HUES64 (cell line): ENCODE data around the gene CABLES2.

ENCODE experiments used
- H3K27ac ChIP-seq: 2 replicates; pipeline ENCODE4 v1.7.0; 2013; ENCODE audit warnings: low read depth, low read length, inconsistent platforms
- H3K27me3 ChIP-seq: 2 replicates; pipeline ENCODE4 v1.6.1; 2013; ENCODE audit warnings: mild to moderate bottlenecking, low read length; ENCODE audit not compliant: insufficient read depth
- H3K36me3 ChIP-seq: 2 replicates; pipeline ENCODE4 v1.6.1; 2013; ENCODE audit warnings: mild to moderate bottlenecking, low read length; ENCODE audit not compliant: insufficient read depth
- H3K4me1 ChIP-seq: 2 replicates; pipeline ENCODE4 v1.6.1; 2013; ENCODE audit warnings: mild to moderate bottlenecking, low read length, moderate library complexity; ENCODE audit not compliant: insufficient read depth
- H3K4me3 ChIP-seq: 2 replicates; pipeline ENCODE4 v1.5.1; 2013; ENCODE audit warnings: mild to moderate bottlenecking, low read length, moderate library complexity
- H3K9ac ChIP-seq: 2 replicates; pipeline ENCODE4 v1.6.1; 2013; ENCODE audit warnings: mild to moderate bottlenecking, low read depth, low read length
- H3K9me3 ChIP-seq: 2 replicates; pipeline ENCODE4 v1.6.1; 2013; ENCODE audit warnings: low read depth, low read length; ENCODE audit not compliant: insufficient read depth
- WGBS: fragments of 150-250, 120-280 bp; methylation state at CpG from one replicate; pipeline ENCODE4 v1.1.7; 2013; ENCODE audit warnings: missing lambda C conversion rate; 5-methylcytosine and 5-hydroxymethylcytosine counted together

CABLES2 gene

GRCh38 chr20:62347151-62347404 is 60.0 kb downstream of the CABLES2 start:
- 95% methylated on average over 10 of the region's 10 CpGs for WGBS
- H3K36me3 ChIP-seq, result peaks cover 86% of the 10 kb centered on the region
- no peaks in the 10 kb centered on the region for H3K4me1 ChIP-seq
- no peaks in the 10 kb centered on the region for H3K27me3 ChIP-seq
- no peak overlapping the region for H3K4me3 ChIP-seq
- peaks cover 4% of the 10 kb centered on the region; the same call in 1 of the 2 replicates for H3K9me3 ChIP-seq
- no peak overlapping the region for H3K27ac ChIP-seq
- no peak overlapping the region for H3K9ac ChIP-seq

GRCh38 chr20:62346398-62347150 is 60.5 kb downstream of the CABLES2 start:
- 96% methylated on average over 34 of the region's 34 CpGs for WGBS
- Histone ChIP-seq H3K27me3 (no peaks in the 10 kb centered on the region), H3K27ac (no peak overlapping the region), H3K9me3 (peaks cover 4% of the 10 kb centered on the region; the same call in 1 of the 2 replicates), H3K36me3 (peaks cover 85% of the 10 kb centered on the region), H3K9ac (no peak overlapping the region), H3K4me1 (no peaks in the 10 kb centered on the region), H3K4me3 (no peak overlapping the region)

GRCh38 chr20:62345681-62346370 is 61.3 kb downstream of the CABLES2 start:
- Histone ChIP-seq H3K9ac (no peak overlapping the region), H3K27ac (no peak overlapping the region), H3K9me3 (peaks cover 4% of the 10 kb centered on the region; the same call in 1 of the 2 replicates), H3K4me3 (no peak overlapping the region), H3K27me3 (no peaks in the 10 kb centered on the region), H3K4me1 (no peaks in the 10 kb centered on the region), H3K36me3 (peaks cover 85% of the 10 kb centered on the region)
- WGBS, result 93% methylated on average over 25 of the region's 25 CpGs

- H3K27me3 ChIP-seq, result no peaks in the 10 kb centered on the region
- H3K4me1 ChIP-seq, result no peaks in the 10 kb centered on the region
- H3K4me3 ChIP-seq, result no peak overlapping the region
- H3K27ac ChIP-seq, result no peak overlapping the region
- peaks cover 84% of the 10 kb centered on the region for H3K36me3 ChIP-seq
- WGBS, result 93% methylated on average over 10 of the region's 10 CpGs
- no peak overlapping the region for H3K9ac ChIP-seq
- H3K9me3 ChIP-seq, result peaks cover 4% of the 10 kb centered on the region; the same call in 1 of the 2 replicates
These were observed 62.3 kb downstream of the CABLES2 start for GRCh38 chr20:62344782-62345181.

- Histone ChIP-seq H3K36me3 (peaks cover 86% of the 10 kb centered on the region), H3K27ac (no peak overlapping the region), H3K9me3 (peaks cover 4% of the 10 kb centered on the region; the same call in 1 of the 2 replicates), H3K9ac (no peak overlapping the region), H3K27me3 (no peaks in the 10 kb centered on the region), H3K4me3 (no peak overlapping the region), H3K4me1 (no peaks in the 10 kb centered on the region)
- 91% methylated on average over 5 of the region's 5 CpGs for WGBS
These were observed 63.0 kb downstream of the CABLES2 start for GRCh38 chr20:62344092-62344491.

- Histone ChIP-seq H3K9ac (no peak overlapping the region), H3K27ac (no peak overlapping the region), H3K4me1 (no peaks in the 10 kb centered on the region), H3K4me3 (no peak overlapping the region), H3K36me3 (peaks cover 89% of the 10 kb centered on the region), H3K9me3 (no peaks in the 10 kb centered on the region), H3K27me3 (no peaks in the 10 kb centered on the region)
- 97% methylated on average over 10 of the region's 10 CpGs for WGBS
These were observed 64.2 kb downstream of the CABLES2 start for GRCh38 chr20:62342910-62343309.

GRCh38 chr20:62339647-62340062 is 67.4 kb downstream of the CABLES2 start:
- Histone ChIP-seq H3K9me3 (no peaks in the 10 kb centered on the region), H3K9ac (no peak overlapping the region), H3K27ac (no peak overlapping the region), H3K4me1 (no peaks in the 10 kb centered on the region), H3K36me3 (peaks cover 90% of the 10 kb centered on the region), H3K4me3 (no peak overlapping the region), H3K27me3 (no peaks in the 10 kb centered on the region)
- WGBS, result 87% methylated on average over 14 of the region's 14 CpGs
